AG09309 (cell line): ENCODE results near the gene CPLX1.

Experiments used
- DNase-seq: peaks from one replicate; pipeline ENCODE4 v3.0.0-alpha.2; 2010; ENCODE audit warnings: low read depth
- H3K4me3 ChIP-seq: 2 replicates; pipeline ENCODE4 v1.5.1; 2011; ENCODE audit warnings: mild to moderate bottlenecking, low read depth, low read length, moderate library complexity; ENCODE audit not compliant: control insufficient read depth
- TF ChIP-seq, protein P1 (sequence below): IDR thresholded peaks from 2 replicates; pipeline ENCODE4 v1.5.1; 2011; ENCODE audit warnings: mild to moderate bottlenecking, low read depth, low read length, inconsistent platforms; ENCODE audit not compliant: insufficient read depth, control insufficient read depth; ENCODE audit errors: missing control alignments

Gene CPLX1

DNA sequence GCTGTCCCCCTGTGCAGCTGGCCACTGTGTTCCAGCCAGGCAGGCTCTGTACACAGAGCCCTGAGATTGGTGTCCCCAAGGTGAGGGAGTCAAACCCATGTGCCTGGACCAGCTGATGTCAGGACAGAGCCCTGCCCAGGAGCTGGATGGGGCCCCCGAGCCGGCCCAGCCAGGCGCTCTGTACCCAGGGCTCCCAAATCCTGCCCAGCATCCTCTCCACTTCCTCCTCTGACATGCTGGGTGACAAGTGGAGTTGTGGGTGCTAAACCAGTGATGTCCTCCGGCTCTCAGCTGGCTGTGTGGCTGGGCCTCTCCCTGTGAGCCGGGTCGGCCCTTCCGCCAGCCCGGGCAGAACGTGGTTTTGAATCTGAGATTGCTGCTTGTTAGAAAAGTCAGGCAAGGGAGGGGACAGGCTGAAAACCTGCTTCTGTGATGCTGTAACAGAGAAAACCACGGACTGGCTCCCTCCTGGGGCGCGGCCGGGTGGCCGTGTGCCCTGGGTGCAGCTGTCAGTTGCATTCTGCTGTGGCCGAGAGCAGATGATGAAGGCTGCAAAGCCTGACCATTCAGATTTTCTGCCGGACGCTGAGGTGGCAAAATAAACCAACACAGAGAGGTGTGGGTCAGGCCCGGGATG is 7.9 kb upstream of the CPLX1 start:
- no peak for DNase-seq
- H3K4me3 ChIP-seq, result no peak overlapping the region
- TF ChIP-seq, protein P1, sequence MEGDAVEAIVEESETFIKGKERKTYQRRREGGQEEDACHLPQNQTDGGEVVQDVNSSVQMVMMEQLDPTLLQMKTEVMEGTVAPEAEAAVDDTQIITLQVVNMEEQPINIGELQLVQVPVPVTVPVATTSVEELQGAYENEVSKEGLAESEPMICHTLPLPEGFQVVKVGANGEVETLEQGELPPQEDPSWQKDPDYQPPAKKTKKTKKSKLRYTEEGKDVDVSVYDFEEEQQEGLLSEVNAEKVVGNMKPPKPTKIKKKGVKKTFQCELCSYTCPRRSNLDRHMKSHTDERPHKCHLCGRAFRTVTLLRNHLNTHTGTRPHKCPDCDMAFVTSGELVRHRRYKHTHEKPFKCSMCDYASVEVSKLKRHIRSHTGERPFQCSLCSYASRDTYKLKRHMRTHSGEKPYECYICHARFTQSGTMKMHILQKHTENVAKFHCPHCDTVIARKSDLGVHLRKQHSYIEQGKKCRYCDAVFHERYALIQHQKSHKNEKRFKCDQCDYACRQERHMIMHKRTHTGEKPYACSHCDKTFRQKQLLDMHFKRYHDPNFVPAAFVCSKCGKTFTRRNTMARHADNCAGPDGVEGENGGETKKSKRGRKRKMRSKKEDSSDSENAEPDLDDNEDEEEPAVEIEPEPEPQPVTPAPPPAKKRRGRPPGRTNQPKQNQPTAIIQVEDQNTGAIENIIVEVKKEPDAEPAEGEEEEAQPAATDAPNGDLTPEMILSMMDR, result no peak

DNA sequence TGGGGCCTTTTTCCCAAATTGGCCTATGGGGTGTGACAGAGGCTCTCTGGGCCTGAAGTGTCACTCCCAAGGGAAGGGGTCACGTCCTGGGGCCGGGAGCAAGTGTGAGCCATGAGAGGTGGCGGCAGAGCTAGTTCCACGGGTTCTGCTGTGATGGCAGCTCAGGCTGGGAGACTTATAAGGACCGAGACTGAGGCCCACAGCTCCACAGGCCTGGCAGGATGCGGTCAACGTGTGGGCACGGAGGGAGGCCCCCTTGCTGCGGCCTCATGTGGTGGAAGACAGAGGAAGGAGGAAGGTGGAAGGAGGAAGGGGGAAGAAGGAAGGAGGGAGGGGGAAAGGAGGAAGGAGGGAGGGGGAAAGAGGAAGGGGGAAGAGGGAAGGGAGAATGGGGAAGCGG is 7.2 kb upstream of the CPLX1 start:
- TF ChIP-seq, protein P1, result no peak
- no peak for DNase-seq
- no peak overlapping the region for H3K4me3 ChIP-seq

DNA sequence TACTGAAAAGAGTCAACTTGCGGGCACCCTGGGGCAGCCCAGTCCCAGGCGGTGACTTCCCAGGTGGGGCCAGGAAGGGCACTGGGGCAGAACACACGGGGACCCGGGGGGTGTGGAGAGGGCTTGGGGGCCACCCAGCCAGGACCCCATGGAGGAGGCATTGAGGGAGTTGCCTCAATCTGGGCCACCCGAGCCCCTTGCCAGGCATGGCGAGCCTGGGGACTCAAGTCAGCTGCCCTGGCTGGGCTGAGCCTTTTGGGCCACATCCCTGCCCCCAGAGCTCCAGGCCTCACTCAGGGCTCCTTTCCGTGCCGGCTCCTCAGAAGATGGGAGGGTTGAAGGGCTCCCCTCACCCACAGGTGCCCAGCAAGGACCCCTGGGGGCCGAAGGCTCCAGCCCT is 6.6 kb upstream of the CPLX1 start:
- TF ChIP-seq, protein P1, result no peak
- H3K4me3 ChIP-seq, result no peak overlapping the region

DNA sequence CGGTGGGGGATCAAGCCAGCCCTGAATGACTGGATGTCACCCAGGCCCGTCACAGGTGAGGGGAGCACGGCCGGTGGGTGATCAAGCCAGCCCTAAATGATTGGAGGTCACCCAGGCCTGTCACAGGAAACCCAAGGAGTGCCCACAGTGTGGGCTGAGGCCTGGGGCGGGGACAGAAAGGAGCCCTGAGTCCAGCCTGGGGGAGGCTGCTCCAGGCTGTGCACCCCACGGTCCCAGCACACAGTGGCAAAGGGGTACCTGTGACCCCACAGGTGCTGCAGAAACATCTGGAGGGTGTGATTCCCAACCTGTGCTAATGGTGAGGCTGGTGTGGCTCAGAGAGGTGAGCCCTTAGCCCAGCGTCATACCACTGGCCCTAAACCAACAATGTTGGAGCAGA is 6.2 kb upstream of the CPLX1 start:
- DNase-seq, result no peak
- H3K4me3 ChIP-seq, result no peak overlapping the region

More for the DNA sequence above, 6.6 kb upstream of the CPLX1 start:
- DNase-seq, result no peak

DNA sequence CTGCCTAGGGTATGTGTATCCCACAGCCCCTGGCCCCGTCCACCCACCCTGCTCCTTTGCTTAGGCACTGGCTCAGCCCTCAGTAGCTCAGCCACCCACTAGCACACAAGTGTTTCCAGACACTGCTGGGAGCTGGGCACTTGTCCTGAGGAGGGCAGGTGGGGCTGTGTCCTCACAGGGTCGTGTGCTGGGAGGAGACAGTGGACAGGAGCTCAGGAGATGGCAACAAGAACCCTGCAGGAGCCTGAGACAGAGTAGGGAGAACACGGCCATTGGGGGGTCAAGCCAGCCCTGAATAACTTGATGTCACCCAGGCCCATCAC is 5.5 kb upstream of the CPLX1 start:
- H3K4me3 ChIP-seq, result no peak overlapping the region
- TF ChIP-seq, protein P1, result no peak
- no peak for DNase-seq

More for the DNA sequence above, 6.2 kb upstream of the CPLX1 start:
- TF ChIP-seq, protein P1, result no peak

DNA sequence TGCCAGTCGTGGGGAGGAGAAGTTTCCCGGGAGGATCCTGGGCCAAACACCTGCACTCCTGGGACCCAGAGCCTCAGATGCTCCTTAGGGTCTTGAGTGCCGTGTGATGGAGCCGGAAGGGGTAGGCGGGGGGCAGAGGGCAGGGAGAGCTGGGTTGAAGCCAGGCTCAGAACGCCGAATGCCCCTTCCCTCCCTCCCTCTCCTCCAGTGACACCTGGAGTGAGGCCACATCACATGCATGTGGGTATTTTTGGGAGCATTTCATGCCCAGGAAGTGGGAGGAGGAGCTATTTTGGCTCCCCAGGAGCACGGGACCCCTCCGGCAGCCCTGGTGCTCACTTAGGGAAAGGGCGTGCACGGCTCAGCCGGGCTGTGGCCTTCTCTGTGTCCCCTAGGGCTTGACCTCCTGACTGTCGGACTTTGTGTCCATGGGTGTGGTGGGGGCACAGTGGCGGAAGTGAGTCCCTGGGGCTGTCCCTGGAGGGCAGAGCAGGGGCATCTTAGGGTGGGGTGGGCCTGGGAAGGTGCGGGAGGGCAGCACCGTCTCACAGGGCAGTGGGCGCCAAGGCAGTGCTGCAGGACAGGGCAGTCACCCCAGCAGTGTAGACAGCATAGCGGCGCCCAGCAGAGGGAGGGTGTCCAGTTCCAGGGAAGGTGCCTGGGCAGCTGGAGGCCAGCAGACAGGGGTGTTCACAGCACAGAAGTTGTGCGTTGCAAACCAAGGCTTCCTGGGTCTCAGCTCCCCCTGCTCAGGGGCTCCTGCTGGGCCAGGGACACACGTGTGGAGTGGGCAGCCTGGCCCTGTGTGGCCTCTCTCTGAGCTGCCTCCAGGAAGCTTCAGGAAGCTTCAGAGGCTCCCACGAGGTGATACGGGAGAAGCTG is 4.9 kb upstream of the CPLX1 start:
- H3K4me3 ChIP-seq, result no peak overlapping the region
- TF ChIP-seq, protein P1, result no peak
- no peak for DNase-seq
